ENCODE data around the gene TBC1D3.
"Not testable (repeated sequence)": the region's sequence is repeated elsewhere in the genome, so short reads cannot be mapped to it uniquely, and the experiment has no call there.

TBC1D3 gene

GRCh38 chr17:38192455-38192854 lies at the start of gene TBC1D3:
Gene TBC1D3 (minus strand): TSS chr17:38192555. CDS start chr17:38191029, 1,526 bp downstream.
- not testable (repeated sequence) for ATAC-seq

GRCh38 chr17:38232790-38233189 lies 40.4 kb upstream of the TBC1D3 start:
- ATAC-seq, result peak in 1 of 2 donors; percentile 33

GRCh38 chr17:38225844-38226495 lies 33.6 kb upstream of the TBC1D3 start:
- not testable (repeated sequence) for ATAC-seq

- ATAC-seq, result peak; percentile 21 to 60
Observed at GRCh38 chr17:38220867-38221266, 28.5 kb upstream of the TBC1D3 start.

- ATAC-seq, result not testable (repeated sequence)
Observed at GRCh38 chr17:38200271-38200670, 7.9 kb upstream of the TBC1D3 start.

GRCh38 chr17:38134860-38135259 lies 57.5 kb downstream of the TBC1D3 start:
- not testable (repeated sequence) for ATAC-seq
